OCI-LY1 (cell line): ENCODE data around the gene XRRA1.

Experiments
- H2AFZ ChIP-seq: fragments of 200-600 bp; sonication (generic), shearing (Covaris generic); 2 replicates; pipeline ENCODE4 v1.6.0; 2014; ENCODE audit warnings: antibody characterized with exemption, mild to moderate bottlenecking, low read length
- H3F3A ChIP-seq: fragments of 200-600 bp; sonication (generic), shearing (Covaris generic); 2 replicates; pipeline ENCODE4 v1.6.0; 2014; ENCODE audit warnings: mild to moderate bottlenecking, antibody characterized with exemption, low read length, moderate library complexity; ENCODE audit not compliant: insufficient read depth
- H3K27ac ChIP-seq: fragments of 200-600 bp; sonication (generic); 2 replicates; pipeline ENCODE4 v1.5.1; 2014; ENCODE audit warnings: low read length, mixed run types, mild to moderate bottlenecking, low read depth; ENCODE audit not compliant: poor library complexity, severe bottlenecking
- H3K27me3 ChIP-seq: fragments of 200-600 bp; sonication (generic); 2 replicates; pipeline ENCODE4 v1.6.0; 2014; ENCODE audit warnings: antibody characterized with exemption, mild to moderate bottlenecking, low read length, moderate library complexity; ENCODE audit not compliant: insufficient read depth
- H3K36me3 ChIP-seq: fragments of 200-600 bp; sonication (generic); 2 replicates; pipeline ENCODE4 v1.6.1; 2014; ENCODE audit warnings: mild to moderate bottlenecking, antibody characterized with exemption, low read length, moderate library complexity, mixed read lengths; ENCODE audit not compliant: insufficient read depth
- H3K4me1 ChIP-seq: fragments of 200-600 bp; sonication (generic); 2 replicates; pipeline ENCODE4 v1.5.1; 2014; ENCODE audit warnings: mild to moderate bottlenecking, low read length, moderate library complexity; ENCODE audit not compliant: insufficient read depth, severe bottlenecking
- H3K4me2 ChIP-seq: fragments of 200-600 bp; sonication (generic), shearing (Covaris generic); 2 replicates; pipeline ENCODE4 v1.6.1; 2014; ENCODE audit warnings: low read length
- H3K4me3 ChIP-seq: fragments of 200-600 bp; sonication (generic); 2 replicates; pipeline ENCODE4 v1.5.1; 2014; ENCODE audit warnings: low read length, low read depth, mild to moderate bottlenecking, mixed read lengths; ENCODE audit not compliant: poor library complexity, severe bottlenecking
- H3K79me2 ChIP-seq: fragments of 200-600 bp; shearing (Covaris generic); 2 replicates; pipeline ENCODE4 v1.6.1; 2016; ENCODE audit warnings: mixed run types, low read length, mixed read lengths; ENCODE audit not compliant: insufficient read depth
- H3K9ac ChIP-seq: fragments of 200-600 bp; sonication (generic), shearing (Covaris generic); 2 replicates; pipeline ENCODE4 v1.6.1; 2014; ENCODE audit warnings: mild to moderate bottlenecking, low read length, mixed read lengths
- H3K9me2 ChIP-seq: fragments of 200-600 bp; sonication (generic), shearing (Covaris generic); 2 replicates; pipeline ENCODE4 v1.6.1; 2014; ENCODE audit warnings: low read depth, mild to moderate bottlenecking, low read length, mixed read lengths
- H3K9me3 ChIP-seq: fragments of 200-600 bp; shearing (Covaris generic); 2 replicates; pipeline ENCODE4 v1.6.1; 2014; ENCODE audit warnings: low read length, mixed read lengths
- H4K20me1 ChIP-seq: fragments of 200-600 bp; sonication (generic), shearing (Covaris generic); 2 replicates; pipeline ENCODE4 v1.6.0; 2016; ENCODE audit warnings: mild to moderate bottlenecking, low read length; ENCODE audit not compliant: insufficient read depth
- EZH2 ChIP-seq: fragments of 200-600 bp; sonication (generic), shearing (Covaris generic); IDR thresholded peaks from 2 replicates; pipeline ENCODE4 v1.8.0; 2017; ENCODE audit warnings: borderline replicate concordance, mixed run types, mild to moderate bottlenecking, antibody characterized with exemption, low read length, moderate library complexity, mixed read lengths
- TF ChIP-seq, protein P1 (sequence below): fragments of 200-600 bp; sonication (generic), shearing (Covaris generic); IDR thresholded peaks from 2 replicates; pipeline ENCODE4 v1.5.1; 2017; ENCODE audit warnings: mild to moderate bottlenecking, antibody characterized with exemption, low read length, moderate library complexity, mixed read lengths

Gene XRRA1

DNA sequence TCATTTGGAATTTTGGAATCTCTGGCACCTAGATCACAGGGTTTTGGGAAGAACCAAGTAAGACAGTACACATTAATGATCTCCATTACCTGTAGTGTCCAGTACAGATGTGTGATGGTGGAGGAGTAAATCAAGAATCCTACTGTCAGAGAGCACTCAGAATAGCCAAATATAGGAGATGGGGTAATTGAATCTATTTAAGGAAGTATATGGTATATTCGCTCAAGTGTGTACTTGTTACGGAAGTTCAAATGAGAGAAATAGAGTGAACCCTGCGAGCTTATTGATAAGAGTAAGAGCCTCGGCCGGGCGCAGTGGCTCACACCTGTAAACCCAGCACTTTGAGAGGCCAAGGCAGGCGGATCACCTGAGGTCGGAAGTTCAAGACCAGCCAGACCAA, 2.3 kb upstream of the XRRA1 start:
- peaks cover 74% of the 10 kb centered on the region for H3K79me2 ChIP-seq
- H3K9ac ChIP-seq, result peak overlapping the region; percentile 100; the same call in 1 of the 2 replicates
- no peaks in the 10 kb centered on the region for H4K20me1 ChIP-seq
- TF ChIP-seq, protein P1, sequence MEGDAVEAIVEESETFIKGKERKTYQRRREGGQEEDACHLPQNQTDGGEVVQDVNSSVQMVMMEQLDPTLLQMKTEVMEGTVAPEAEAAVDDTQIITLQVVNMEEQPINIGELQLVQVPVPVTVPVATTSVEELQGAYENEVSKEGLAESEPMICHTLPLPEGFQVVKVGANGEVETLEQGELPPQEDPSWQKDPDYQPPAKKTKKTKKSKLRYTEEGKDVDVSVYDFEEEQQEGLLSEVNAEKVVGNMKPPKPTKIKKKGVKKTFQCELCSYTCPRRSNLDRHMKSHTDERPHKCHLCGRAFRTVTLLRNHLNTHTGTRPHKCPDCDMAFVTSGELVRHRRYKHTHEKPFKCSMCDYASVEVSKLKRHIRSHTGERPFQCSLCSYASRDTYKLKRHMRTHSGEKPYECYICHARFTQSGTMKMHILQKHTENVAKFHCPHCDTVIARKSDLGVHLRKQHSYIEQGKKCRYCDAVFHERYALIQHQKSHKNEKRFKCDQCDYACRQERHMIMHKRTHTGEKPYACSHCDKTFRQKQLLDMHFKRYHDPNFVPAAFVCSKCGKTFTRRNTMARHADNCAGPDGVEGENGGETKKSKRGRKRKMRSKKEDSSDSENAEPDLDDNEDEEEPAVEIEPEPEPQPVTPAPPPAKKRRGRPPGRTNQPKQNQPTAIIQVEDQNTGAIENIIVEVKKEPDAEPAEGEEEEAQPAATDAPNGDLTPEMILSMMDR, result no peak
- TF ChIP-seq EZH2, result no peak
- no peaks in the 10 kb centered on the region for H3K27me3 ChIP-seq
- H2AFZ ChIP-seq, result no peak overlapping the region
- H3K9me3 ChIP-seq, result no peaks in the 10 kb centered on the region
- H3K4me3 ChIP-seq, result peak overlapping the region; percentile 99
- H3K4me1 ChIP-seq, result peaks cover 51% of the 10 kb centered on the region
- peak overlapping the region; percentile 97 for H3K4me2 ChIP-seq
- H3F3A ChIP-seq, result no peaks in the 10 kb centered on the region
- H3K36me3 ChIP-seq, result peaks cover 55% of the 10 kb centered on the region
- H3K27ac ChIP-seq, result peak overlapping the region; percentile 85
- no peaks in the 10 kb centered on the region for H3K9me2 ChIP-seq

DNA sequence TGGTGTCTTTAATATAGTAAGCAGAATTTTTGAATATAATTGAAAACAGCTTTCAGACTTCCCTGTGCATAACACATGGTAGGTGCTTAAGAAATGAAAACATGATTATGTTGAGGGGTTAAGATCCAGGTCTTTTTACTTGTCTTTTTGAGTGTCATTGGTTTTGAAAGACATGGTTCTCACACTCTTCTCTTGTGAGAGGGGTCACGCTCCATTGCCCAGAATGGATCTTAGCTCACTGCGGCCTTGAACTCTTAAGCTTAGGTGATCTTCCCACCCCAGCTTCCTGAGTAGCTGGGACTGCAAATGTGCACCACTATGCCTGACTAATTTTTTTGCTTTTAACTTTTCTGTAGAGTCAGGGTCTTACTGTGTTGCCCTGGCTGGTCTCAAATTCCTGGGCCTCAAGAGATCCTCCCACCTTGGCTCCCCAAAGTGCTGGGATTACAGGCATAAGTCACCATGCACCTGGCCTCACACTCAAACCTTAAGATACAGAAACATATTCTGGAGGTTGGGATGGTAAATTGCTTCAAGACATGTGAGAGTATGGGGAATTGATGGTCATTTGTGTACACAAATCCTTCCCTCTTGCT, 1.6 kb upstream of the XRRA1 start:
- no peaks in the 10 kb centered on the region for H3K9me3 ChIP-seq
- H3F3A ChIP-seq, result no peaks in the 10 kb centered on the region
- H3K4me1 ChIP-seq, result peaks cover 51% of the 10 kb centered on the region
- peaks cover 67% of the 10 kb centered on the region for H3K79me2 ChIP-seq
- H2AFZ ChIP-seq, result no peak overlapping the region
- H3K36me3 ChIP-seq, result peaks cover 51% of the 10 kb centered on the region
- no peak for TF ChIP-seq EZH2
- TF ChIP-seq, protein P1, result no peak
- peak overlapping the region; percentile 97 for H3K4me2 ChIP-seq
- no peaks in the 10 kb centered on the region for H3K9me2 ChIP-seq
- H4K20me1 ChIP-seq, result no peaks in the 10 kb centered on the region
- H3K9ac ChIP-seq, result peak overlapping the region; percentile 100
- no peaks in the 10 kb centered on the region for H3K27me3 ChIP-seq
- H3K27ac ChIP-seq, result peak overlapping the region; percentile 85
- peak overlapping the region; percentile 99 for H3K4me3 ChIP-seq

DNA sequence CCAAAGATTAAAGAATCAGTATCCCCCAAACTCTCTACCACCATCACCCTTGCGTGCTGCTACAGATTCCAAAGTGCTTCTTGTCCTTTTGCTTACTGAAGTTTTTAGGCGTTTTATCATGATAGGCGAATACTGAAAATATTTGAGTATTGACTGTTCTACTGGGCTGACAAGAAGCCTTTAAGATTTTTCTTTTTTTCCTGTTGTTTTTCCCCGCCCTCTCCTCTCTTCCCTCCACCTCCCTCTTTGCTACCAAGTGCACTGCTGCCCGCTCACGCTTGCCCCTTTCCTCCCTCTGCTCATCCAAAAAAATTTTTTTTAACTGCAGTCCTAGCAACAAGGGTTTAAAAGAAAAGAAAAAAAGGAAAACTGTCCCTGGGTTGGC, 854 bp upstream of the XRRA1 start:
- H3K36me3 ChIP-seq, result peaks cover 44% of the 10 kb centered on the region
- no peaks in the 10 kb centered on the region for H3K27me3 ChIP-seq
- no peak for TF ChIP-seq EZH2
- TF ChIP-seq, protein P1, result no peak
- H3K4me1 ChIP-seq, result peaks cover 51% of the 10 kb centered on the region
- H3K9me2 ChIP-seq, result no peaks in the 10 kb centered on the region
- H2AFZ ChIP-seq, result no peak overlapping the region
- H3K4me3 ChIP-seq, result peak overlapping the region; percentile 99
- H3K27ac ChIP-seq, result peak overlapping the region; percentile 85
- peaks cover 60% of the 10 kb centered on the region for H3K79me2 ChIP-seq
- H3K9me3 ChIP-seq, result no peaks in the 10 kb centered on the region
- no peaks in the 10 kb centered on the region for H3F3A ChIP-seq
- no peaks in the 10 kb centered on the region for H4K20me1 ChIP-seq
- peak overlapping the region; percentile 97 for H3K4me2 ChIP-seq
- H3K9ac ChIP-seq, result peak overlapping the region; percentile 100
